GM19438 (cell line): ENCODE measurements around the gene CDH4.
"Not testable (repeated sequence)": the region's sequence is repeated elsewhere in the genome, so short reads cannot be mapped to it uniquely, and the experiment has no call there.

Experiments used
- ATAC-seq: cut with Tn5 transposase; IDR thresholded peaks from one replicate; pipeline ENCODE4 v1.9.1; 2021; ENCODE audit warnings: low read depth; ENCODE audit not compliant: unreplicated experiment

CDH4 gene

GRCh38 chr20:61965606-61966491, 713.8 kb downstream of the CDH4 start:
- ATAC-seq, result no peak

- no peak for ATAC-seq
Observed at GRCh38 chr20:61966492-61967244, 714.6 kb downstream of the CDH4 start.

- ATAC-seq, result no peak
Observed at GRCh38 chr20:61967300-61967699, 715.2 kb downstream of the CDH4 start.

- ATAC-seq, result no peak
Observed at GRCh38 chr20:61968036-61968810, 716.2 kb downstream of the CDH4 start.

- no peak for ATAC-seq
Observed at GRCh38 chr20:61968932-61969331, 716.9 kb downstream of the CDH4 start.

GRCh38 chr20:61969806-61970205, 717.7 kb downstream of the CDH4 start:
- no peak for ATAC-seq

- no peak for ATAC-seq
Observed at GRCh38 chr20:61970357-61970756, 718.3 kb downstream of the CDH4 start.

- not testable (repeated sequence) for ATAC-seq
Observed at GRCh38 chr20:61971595-61971994, 719.5 kb downstream of the CDH4 start.

- ATAC-seq, result no peak
Observed at GRCh38 chr20:61972636-61973508, 720.8 kb downstream of the CDH4 start.

- no peak for ATAC-seq
Observed at GRCh38 chr20:61973515-61974356, 721.7 kb downstream of the CDH4 start.

GRCh38 chr20:61974357-61974665, 722.2 kb downstream of the CDH4 start:
- no peak for ATAC-seq

- ATAC-seq, result no peak
Observed at GRCh38 chr20:61975407-61976129, 723.5 kb downstream of the CDH4 start.

GRCh38 chr20:61976263-61976643, 724.2 kb downstream of the CDH4 start:
- ATAC-seq, result no peak

GRCh38 chr20:61976644-61977418, 724.8 kb downstream of the CDH4 start:
- ATAC-seq, result no peak

GRCh38 chr20:61977419-61977786, 725.3 kb downstream of the CDH4 start:
- ATAC-seq, result no peak

GRCh38 chr20:61978491-61978890, 726.4 kb downstream of the CDH4 start:
- ATAC-seq, result no peak

GRCh38 chr20:61979090-61979489, 727.0 kb downstream of the CDH4 start:
- ATAC-seq, result no peak
